HG03103 (cell line): ENCODE results near the gene PTPRC.

ENCODE experiments used
- ATAC-seq: cut with Tn5 transposase; IDR thresholded peaks from one replicate; pipeline ENCODE4 v1.9.1; 2021; ENCODE audit warnings: low read depth; ENCODE audit not compliant: unreplicated experiment

Gene PTPRC

DNA sequence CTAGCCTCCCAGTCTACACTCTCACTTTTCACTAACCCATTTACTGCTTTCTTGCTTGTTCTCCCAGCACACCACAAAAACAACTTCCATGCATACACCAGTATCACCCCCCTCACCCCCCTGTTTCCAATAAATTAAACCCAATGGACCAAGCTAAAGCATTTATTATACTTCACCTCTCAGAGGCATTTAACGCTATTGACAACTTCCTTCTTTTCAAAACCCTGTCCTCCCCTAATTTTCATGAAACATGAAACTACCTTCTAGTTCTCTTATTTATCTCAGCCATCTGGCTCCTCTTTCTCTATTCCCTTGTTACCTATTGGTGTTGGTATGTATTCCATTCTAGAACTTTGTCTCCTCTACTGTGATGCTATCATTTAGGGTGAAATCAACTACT, 32.3 kb downstream of the PTPRC start:
- ATAC-seq = no peak

DNA sequence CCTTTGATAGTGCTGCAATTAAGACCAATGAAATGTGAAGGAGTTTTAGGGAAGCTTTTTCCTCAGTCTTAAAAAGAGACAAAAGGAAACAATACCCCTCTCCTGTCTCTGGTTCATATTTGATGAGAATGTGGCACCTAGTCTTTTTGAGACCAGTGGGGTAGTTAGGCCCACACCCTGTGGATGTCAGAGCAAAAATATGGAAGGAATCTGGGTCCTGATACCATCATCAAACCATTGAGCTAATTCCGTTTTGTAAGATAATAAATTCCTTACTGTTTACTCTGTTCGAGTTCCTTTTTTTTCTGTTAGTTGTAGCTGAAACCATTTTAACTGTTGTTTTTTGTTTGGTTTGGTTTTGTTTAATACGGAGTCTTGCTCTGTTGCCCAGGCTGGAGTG, 33.3 kb downstream of the PTPRC start:
- no peak for ATAC-seq

DNA sequence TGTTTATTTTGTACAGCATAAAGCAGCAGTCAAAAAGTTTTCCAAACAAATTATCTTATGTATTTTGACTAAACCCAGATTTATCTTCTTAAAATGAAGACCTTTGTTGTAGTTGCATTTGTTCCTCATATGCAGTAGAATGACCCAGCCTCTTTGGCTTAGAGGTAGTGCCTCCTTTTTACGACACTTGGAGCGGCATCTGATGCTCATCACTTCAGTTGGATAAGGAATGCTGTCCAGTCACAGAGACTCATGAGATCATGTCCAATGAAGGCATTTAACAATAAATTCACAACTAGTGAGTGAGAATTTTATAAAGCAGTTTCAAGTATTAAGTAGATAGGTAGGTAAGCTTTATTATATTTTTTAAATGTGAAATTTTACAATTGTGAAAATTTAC, 35.2 kb downstream of the PTPRC start:
- ATAC-seq = no peak

DNA sequence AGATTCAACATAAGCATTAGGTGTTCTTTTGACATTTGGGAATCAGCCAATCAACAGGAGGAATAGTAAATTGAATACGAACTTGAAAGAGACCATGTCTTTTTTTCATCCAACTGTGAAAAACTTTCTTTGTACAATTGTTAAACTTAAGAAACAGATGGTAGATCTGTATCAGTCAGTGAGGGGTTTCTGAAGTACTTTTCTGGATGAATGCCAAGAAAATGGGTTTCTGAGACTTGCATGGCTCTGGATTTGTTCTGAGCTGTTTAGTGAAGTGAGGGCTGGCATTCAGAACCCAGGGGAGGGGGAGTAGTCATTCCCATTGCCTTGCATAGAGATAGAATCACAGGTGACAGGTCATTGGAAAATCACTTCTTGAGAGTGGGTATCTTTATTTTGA, 37.4 kb downstream of the PTPRC start:
- no peak for ATAC-seq

DNA sequence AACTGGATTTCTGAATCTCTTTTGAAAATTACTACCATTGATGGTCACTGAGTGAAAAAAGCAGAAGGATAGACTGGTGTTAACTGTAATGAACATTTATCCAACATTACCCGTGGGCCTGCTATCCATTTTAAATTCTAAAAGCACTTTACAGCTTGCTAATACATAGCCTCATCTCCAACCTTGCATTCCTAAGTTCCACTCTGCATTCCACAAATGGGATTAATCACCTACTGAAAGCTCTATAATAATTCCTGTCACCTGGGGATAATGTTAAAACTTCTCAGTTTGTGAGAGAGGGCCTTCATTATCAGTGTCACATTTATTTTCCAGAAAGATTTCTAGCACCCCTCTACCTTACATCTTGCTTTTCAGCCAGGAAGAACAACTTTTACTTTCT, 38.2 kb downstream of the PTPRC start:
- ATAC-seq = no peak

DNA sequence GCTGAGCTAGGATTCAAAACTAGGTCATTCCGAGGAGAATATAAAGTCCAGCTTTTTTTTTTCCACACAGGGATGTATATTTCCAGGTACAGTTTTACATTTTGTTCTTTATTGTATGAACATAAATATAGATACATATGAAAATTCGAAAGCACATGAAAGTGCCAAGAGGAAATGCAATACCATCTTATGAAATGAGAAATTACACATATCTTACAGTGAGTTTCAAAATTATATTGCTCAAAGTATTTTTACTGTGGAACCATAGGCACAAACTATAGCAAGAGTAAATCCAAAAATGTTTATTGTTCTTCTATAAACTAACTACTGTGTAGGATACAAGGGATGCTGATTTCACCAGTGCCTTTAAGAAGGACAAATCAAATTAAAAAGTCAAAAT, 39.0 kb downstream of the PTPRC start:
- ATAC-seq = no peak

DNA sequence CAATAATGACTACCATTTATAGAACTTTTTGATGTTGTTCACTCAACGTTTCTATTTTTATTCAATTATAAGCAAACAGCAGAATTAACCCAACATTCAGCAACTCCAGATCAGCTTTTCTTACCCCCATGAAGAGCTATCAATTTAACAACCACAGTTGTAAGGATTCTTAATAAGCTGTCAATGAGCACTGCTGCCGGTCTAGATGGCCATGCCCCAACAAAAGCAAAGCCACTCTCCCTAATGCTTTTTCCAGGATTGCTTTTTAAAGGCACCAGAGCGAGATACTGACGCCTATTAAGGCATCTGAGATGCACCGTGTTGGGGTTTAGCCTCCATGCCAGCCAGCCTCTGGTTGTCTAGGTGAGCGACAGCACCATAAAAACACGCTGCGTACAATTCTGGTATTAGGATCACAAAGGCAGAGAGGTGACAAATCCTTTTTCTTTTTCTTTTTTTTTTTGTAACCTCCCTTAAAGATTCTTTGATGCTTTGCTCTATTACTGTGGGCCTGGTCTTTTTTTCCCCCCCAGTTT, 39.5 kb downstream of the PTPRC start:
- no peak for ATAC-seq

DNA sequence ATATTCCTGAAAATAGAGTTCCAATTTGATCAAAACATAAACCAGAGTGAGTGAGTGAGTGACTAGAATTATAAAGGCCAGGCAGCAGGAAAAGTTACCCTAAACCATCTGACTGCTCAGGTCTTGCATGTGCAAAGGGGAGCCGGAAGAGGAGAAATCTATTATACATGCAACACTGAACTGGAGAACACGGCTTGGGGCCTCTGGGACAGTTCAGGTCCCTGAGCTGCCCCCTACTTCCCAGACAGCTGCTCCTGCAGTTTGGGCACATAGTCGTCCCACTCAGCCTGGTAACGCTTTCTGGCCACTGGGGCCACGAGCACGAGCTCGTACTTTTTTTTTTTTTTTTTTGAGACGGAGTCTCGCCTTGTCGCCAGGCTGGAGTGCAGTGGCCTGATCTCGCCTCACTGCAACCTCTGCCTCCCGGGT, 40.1 kb downstream of the PTPRC start:
- peak; percentile 26 for ATAC-seq

DNA sequence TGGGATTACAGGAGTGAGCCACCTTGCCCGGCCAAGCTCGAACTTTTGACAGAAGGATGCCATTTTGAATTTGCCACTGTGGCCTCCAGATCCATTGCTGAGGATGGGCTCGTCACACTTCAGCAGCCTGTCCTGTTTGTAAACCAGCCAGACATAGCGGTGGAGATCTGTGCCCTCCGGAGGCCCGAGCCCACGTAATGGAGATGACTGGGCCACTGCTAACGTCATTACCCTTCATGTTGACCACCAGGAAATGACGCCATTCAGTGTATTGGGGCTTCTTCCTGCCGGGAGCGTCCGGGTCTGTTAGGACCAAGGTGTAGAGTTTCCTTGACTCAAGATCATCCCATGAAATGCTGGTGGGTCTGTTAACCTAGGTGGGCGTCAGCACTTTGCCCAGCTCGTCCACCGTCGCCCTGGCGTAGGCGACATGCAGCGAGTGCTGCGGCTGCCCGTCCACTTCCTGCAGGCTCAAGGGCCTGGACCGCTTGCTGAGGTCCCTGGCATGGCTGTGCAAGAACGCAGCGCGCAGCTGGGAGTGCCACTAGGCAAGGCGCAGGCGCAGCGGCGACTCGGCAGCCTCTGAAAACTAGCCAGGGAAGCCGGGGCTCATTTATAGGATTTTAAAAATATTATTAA, 40.8 kb downstream of the PTPRC start:
- ATAC-seq = no peak

DNA sequence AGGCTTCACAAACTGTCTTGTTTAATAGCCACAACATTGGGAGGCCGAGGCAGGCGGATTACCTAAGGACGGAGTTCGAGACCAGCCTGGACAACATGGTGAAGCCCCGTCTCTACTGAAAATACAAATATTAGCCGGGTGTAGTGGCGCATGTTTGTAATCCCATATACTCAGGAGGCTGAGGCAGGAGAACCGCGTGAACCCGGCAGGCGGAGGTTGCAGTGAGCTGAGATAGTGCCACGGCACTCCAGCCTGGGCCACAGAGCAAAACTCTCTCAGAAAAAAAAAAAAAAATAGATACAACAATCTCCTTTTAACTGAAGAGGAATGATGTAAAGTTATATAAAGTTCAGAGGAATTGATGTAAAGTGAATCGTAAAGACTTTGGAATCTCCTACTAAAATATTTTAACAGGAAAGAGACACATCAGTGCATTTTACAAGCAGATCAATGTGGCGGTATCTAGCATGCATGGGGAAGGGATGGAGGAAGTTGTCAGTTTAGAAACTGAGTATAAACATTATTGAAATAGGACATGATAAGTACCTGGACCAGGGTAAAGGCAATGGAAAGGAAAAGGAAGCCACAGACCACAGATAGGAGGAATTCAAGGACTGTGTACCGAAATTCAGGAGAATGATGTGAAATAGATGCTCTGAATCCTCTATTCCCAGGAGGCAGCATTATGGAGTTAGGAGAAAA, 41.5 kb downstream of the PTPRC start:
- no peak for ATAC-seq

DNA sequence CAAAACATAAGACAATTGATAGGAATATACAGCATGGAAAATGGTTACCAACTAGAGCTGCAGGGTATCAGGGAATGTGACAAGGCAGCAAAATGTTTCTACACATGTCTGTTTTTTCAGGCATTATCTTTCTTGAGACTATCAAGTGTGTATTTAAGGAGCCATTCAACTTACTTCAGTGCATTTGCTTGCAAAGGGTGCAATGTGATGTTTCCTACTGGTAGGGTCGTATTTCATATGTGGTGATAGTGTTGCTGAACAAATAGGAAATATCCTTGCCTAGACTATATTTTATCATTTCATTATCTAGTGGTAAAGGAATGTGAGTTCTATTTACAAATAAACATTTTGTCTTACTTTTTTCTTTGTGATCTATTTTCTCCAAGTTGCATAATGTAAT, 42.4 kb downstream of the PTPRC start:
- no peak for ATAC-seq

DNA sequence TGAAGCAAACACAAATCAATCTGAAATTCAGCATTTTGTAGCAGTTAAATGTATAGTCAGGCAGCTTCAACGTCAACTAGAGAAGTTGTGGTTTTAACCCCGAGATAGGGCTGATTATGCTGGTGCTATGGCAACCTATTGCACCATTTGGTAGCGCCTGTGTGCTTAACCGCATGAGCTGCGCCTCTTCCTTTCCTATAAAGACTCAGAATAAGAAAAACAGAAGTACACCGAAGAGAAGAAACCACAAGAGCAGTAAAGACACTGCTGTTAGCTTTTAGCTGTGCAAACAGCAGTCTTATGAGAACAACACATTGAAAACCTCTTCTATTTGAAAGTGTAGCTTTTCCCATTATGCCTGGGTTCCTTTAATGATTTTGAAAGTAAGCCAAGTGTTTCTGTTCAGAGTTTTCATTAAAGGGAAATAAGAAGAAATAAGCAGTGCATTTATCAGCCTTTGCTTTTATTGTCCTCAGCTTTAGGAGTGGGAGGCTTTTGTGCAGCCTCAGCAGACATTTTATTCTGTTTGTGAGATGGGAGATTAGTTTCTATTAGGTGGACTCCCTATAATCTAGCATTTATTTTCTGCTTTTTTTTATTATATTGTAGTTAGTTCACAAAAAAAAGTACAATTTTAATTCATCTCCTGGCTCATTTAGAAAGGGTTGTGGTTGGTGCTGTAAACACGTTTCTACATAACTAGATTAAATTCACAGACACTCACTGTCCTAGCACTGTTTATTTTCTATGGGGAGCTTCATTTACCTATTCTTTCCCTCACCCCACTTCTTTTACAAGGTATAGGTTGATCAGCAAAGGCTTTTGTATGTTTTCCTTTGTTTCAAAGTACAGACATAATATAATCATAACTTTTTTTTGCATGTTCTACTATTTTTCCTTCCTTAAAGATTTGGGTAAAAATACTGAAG, 43.3 kb downstream of the PTPRC start:
- ATAC-seq = peak; percentile 92

DNA sequence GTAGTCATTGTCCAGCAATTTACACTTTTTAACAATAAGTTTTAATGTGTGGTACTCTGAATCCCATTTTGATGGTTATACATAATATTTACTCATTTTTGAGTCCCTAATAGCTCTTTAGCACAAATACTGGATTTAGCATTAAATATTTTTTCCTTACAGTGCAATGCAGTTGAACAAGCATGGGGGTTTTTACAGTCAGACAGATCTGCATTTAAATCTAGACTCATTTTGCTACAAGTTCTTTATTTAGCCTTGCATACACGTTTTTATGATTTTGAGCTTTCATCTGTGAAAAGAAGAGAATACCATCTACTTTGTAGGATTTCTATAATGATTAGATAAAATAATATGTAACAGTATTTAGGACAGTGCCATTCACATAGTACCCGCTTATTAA, 44.0 kb downstream of the PTPRC start:
- no peak for ATAC-seq

DNA sequence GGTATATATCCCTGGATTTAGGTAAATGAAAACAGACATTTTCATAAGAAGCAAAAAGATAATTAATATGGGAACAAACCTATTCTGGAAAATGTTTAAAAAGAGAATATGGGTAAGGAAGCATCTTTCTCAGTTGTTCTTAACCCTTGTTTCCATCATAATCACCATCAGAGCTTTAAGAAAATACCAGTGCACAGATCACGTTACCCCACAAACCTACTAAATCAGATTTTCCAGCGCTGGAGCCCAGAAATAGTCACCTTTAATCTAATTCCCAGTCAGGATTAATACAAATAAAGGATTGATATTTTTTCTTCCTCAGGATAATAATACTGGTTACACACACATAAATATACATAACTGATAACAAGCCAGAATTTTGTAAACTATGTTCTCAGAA, 44.6 kb downstream of the PTPRC start:
- no peak for ATAC-seq

DNA sequence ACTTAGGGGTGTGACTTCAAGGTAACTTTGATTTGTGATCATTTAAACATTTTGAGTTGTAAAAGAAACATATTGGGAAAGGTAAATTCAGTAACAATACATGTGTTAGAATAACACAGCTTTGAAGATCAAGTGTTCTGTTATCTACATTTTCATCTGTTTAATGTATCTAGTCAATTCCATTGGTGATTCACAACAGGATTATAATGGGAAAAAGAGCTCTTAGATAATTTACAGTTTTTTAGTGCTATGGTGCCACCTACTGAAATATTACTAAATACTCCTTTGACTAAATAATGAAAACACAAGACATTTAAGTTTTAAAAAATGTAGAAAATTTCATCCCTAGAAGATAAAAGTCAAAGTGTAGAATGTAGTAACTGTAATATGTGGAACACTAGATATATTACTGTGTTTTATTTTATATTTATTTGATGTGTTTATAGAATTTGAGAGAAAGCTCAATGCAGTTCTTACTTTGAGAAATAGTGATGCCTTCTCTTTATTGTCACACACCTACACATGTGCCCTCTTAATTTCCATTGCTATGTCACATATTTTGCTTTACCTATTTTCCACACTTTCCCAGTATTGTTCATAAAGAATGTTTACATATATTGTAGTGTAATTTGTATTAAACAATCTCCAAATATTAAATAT, 47.4 kb downstream of the PTPRC start:
- no peak for ATAC-seq

DNA sequence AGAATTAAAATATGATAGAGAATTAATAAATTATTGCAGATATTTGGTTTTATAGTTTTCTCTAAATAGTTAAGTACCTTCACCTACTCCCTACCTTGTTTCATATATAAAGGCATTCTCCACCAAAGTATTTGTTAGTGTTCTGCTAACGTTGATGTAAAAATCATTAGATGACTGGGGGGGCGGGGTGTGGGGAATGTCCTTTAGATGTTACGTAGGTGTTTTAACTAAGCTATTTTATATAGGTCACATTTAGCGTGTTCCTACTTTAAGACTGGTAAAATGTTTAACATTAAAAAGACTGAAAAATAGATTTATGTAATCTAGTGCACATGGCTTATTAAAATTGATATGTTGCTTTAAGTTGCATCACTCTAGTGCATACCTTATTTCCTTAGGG, 48.6 kb downstream of the PTPRC start:
- no peak for ATAC-seq

DNA sequence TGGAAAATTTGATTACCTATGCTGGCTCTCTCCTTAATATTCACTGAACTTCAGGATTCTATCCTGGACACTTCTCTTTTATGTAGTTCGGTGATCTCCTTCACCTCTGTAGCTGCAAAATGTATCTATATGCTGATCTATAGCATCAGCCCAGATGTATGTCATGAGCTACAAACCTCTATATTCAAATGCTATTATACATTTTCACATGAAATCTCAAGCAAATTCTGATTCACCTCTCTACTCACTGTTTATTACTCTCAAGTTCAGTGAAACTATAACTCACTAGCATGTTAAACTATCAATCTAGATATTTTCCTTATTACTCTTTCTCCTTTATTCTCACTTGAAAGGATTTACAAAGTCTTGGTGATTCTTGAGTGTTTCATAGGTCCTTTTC, 52.2 kb downstream of the PTPRC start:
- ATAC-seq = no peak

DNA sequence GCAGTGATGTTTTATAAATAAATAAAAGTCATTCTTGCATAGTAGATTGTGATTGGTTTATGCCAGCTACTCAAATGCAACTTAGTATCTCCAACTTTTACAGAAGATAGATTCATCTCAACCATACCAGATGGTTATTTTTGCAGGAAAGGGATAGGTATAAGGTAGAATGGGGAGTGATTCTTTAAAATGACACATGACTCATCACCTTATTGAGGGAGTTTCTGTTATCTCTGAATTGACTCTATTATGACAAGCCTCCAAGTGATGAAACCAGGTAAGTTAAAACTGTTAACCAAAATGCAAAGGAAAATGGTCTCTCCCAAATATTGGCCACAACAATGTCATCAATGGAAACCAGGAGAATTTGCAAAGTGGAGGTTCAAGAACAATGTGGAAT, 54.5 kb downstream of the PTPRC start:
- ATAC-seq = no peak

DNA sequence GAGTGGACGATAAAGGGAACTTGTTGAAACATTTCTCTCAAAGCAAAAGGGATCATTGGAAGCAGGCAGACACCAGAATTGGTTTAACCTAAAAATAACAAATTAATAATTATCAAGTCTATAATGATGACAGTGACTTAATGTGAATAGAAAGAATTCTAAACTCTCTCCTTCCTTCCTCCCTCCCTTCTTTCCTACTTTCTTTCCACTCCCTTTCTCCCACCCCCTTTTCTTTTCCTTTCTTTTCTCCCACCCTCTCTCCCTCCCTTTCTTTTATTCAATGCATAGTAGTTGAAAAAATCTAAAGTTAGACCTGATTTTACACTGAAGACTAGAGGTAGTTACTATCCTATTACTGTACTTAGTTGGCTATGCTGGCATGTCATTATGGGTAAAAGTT, 55.7 kb downstream of the PTPRC start:
- ATAC-seq = no peak

DNA sequence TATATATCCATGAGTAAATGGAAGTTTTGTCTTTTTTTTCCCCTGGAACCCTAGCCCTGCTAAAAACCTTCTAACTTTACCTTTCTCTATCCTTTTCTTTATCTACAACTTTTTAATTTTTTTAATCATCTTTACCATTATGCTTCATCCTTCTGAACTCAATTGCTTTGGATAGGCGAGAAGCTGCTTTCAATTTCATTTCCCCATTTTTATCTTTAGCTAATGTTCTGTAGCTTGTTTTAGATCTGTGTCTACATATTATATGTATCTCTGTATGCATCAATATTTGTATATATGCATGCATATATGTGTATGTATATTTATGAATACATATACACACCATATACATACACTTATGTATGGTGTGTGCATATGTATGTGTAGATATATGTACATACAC, 57.4 kb downstream of the PTPRC start:
- ATAC-seq = peak; percentile 64
